Measurements from ENCODE around the gene OR2F1.

The OR2F1 gene

DNA sequence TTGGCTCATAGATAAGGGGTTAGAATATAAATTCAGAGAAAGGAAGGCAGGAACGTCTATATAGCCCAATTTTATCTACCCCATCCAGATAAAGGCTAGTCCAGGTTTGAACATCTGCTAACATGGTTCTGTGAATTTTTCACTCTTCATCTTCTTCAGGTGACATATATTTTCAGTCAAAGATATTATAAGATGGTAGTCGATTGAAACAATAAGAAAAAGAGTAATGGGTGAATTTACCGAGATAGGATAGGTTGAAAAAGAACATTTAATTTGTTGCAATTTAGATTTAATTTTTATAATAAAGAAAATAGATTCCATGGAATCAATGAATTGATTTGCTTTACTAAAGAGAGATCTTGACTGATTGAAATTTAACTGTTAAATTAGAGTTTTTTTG, at the start of gene OR2F1:
OR2F1 (plus strand) TSS at position 301 of the 400 bp plus-strand sequence. CDS start 5,127 bp downstream, outside the sequence.
- Histone ChIP-seq H3K9me3 (ENCODE audit: control insufficient read depth, insufficient read depth, low read length) (no peaks in the 10 kb centered on the region; the same call in 1 of the 2 replicates), H3K36me3 (ENCODE audit: insufficient read depth, low read length) (no peaks in the 10 kb centered on the region), H3K9ac (ENCODE audit: low read depth, low read length) (no peak within 1 kb of the TSS), H3K4me1 (ENCODE audit: insufficient read depth, low read length) (no peaks in the 10 kb centered on the region)

GRCh38 chr7:143905509-143905908, 49.1 kb upstream of the OR2F1 start:
- no peaks in the 10 kb centered on the region for H3K36me3 ChIP-seq (ENCODE audit: insufficient read depth, low read length)
- peaks cover 20% of the 10 kb centered on the region for H3K4me1 ChIP-seq (ENCODE audit: insufficient read depth, low read length)
- H3K9ac ChIP-seq (ENCODE audit: low read depth, low read length), result no peak overlapping the region
- H3K9me3 ChIP-seq (ENCODE audit: control insufficient read depth, insufficient read depth, low read length), result no peaks in the 10 kb centered on the region

DNA sequence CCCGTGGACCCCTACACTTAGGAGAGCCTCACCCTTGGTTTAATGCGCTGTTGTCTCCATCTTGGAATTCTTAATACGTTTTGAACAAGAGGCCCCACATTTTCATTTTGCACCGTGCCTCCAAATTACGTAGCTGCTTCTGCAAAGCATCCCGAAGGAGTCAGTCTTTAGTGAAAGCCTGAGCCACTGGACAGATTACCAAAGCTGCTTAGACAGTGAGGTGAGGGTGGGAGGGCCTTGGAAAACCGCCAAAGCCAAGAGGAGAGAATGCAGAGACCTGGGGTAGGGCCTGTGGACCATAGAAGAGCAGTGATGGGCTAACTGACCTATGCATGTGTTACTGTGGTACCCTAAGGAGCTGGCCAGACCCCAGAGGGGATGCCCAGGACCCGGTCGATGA, 48.5 kb upstream of the OR2F1 start:
- Histone ChIP-seq H3K36me3 (ENCODE audit: insufficient read depth, low read length) (no peaks in the 10 kb centered on the region), H3K9me3 (ENCODE audit: control insufficient read depth, insufficient read depth, low read length) (no peaks in the 10 kb centered on the region), H3K9ac (ENCODE audit: low read depth, low read length) (no peak overlapping the region), H3K4me1 (ENCODE audit: insufficient read depth, low read length) (peaks cover 18% of the 10 kb centered on the region)

- Histone ChIP-seq H3K4me1 (ENCODE audit: insufficient read depth, low read length) (peaks cover 18% of the 10 kb centered on the region), H3K9me3 (ENCODE audit: control insufficient read depth, insufficient read depth, low read length) (no peaks in the 10 kb centered on the region), H3K36me3 (ENCODE audit: insufficient read depth, low read length) (no peaks in the 10 kb centered on the region), H3K9ac (ENCODE audit: low read depth, low read length) (no peak overlapping the region)
These were observed 47.7 kb upstream of the OR2F1 start for GRCh38 chr7:143906895-143907294.

- Histone ChIP-seq H3K9me3 (ENCODE audit: control insufficient read depth, insufficient read depth, low read length) (no peaks in the 10 kb centered on the region), H3K4me1 (ENCODE audit: insufficient read depth, low read length) (peaks cover 18% of the 10 kb centered on the region), H3K9ac (ENCODE audit: low read depth, low read length) (no peak overlapping the region), H3K36me3 (ENCODE audit: insufficient read depth, low read length) (no peaks in the 10 kb centered on the region)
These were observed 46.5 kb upstream of the OR2F1 start for GRCh38 chr7:143908120-143908519.

- Histone ChIP-seq H3K4me1 (ENCODE audit: insufficient read depth, low read length) (peaks cover 18% of the 10 kb centered on the region), H3K9me3 (ENCODE audit: control insufficient read depth, insufficient read depth, low read length) (no peaks in the 10 kb centered on the region), H3K9ac (ENCODE audit: low read depth, low read length) (no peak overlapping the region), H3K36me3 (ENCODE audit: insufficient read depth, low read length) (no peaks in the 10 kb centered on the region)
These were observed 44.8 kb upstream of the OR2F1 start for GRCh38 chr7:143909863-143910262.

DNA sequence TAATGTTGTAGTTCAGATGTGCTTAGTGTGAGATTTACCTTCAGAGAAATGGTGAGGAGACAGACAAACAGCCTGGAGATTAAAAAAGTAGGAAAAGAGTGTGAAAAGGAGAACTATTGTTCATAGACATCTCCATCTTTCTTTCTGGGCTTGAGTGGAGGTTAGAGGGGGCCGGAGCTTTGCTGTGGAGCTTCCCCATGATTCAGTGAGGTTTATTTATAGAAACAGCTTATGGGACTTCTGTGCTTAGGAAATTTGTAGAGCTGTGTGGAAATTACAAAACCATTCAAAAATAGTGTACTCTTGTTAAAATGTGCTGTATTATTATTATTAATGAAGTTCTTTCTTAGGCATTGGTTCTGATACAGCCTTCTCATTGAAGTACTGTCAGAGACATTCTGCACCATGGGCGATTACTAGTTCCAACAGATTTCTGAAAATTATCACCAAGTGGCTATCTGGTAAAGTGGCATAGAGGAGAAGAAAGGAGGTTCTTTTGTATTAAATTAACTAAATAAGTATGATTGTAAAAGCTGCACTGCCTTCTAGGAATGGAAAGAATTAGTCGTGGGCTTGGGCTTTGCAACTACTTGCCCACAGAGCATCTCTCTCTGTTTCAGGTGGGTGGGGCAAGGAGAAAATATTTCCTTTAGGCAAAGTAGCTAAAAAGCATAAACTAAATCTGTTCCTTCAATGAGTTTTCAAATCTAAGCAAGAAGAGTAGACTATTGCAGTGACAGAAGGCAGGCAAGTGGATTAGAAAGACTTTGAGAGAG, 44.0 kb upstream of the OR2F1 start:
- Histone ChIP-seq H3K36me3 (ENCODE audit: insufficient read depth, low read length) (no peaks in the 10 kb centered on the region), H3K4me1 (ENCODE audit: insufficient read depth, low read length) (peaks cover 13% of the 10 kb centered on the region), H3K9ac (ENCODE audit: low read depth, low read length) (no peak overlapping the region), H3K9me3 (ENCODE audit: control insufficient read depth, insufficient read depth, low read length) (no peaks in the 10 kb centered on the region)

DNA sequence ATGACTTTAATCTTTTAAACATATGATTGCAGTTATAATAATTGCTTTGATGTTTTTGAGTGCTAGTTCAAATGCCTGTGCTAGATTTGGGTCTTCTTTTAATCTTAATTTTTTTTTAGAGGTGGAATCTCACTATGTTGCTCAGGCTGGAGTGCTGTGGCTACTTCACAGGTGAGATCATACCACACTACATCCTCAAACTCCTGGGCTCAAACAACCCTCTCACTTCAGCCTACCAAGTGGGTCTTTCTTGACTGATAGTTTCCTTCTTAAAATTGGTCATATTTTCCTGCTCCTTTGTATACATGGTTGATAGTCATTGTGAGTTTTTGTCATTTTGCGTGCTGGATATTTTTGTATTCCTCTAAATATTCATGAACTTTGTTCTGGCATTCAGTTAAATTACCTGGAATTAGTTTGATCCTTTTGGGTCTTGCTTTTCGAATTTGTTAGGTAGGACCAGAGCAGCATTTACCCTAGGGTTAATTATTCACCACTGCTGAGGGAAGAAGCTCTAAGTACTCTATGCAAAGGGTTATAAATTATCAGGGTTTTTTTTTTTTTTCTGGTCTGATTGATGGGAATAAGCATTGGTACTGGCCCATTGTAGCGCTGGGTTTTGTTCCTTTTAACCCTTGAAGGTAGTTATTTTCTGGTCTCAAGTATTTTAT, 40.6 kb upstream of the OR2F1 start:
- H3K9me3 ChIP-seq (ENCODE audit: control insufficient read depth, insufficient read depth, low read length), result no peaks in the 10 kb centered on the region
- no peak overlapping the region for H3K9ac ChIP-seq (ENCODE audit: low read depth, low read length)
- H3K4me1 ChIP-seq (ENCODE audit: insufficient read depth, low read length), result no peaks in the 10 kb centered on the region
- H3K36me3 ChIP-seq (ENCODE audit: insufficient read depth, low read length), result no peaks in the 10 kb centered on the region

- no peaks in the 10 kb centered on the region for H3K36me3 ChIP-seq (ENCODE audit: insufficient read depth, low read length)
- no peaks in the 10 kb centered on the region for H3K9me3 ChIP-seq (ENCODE audit: control insufficient read depth, insufficient read depth, low read length)
- no peaks in the 10 kb centered on the region for H3K4me1 ChIP-seq (ENCODE audit: insufficient read depth, low read length)
- no peak overlapping the region for H3K9ac ChIP-seq (ENCODE audit: low read depth, low read length)
These were observed 39.5 kb upstream of the OR2F1 start for GRCh38 chr7:143914938-143915652.

GRCh38 chr7:143924851-143925250, 29.8 kb upstream of the OR2F1 start:
- Histone ChIP-seq H3K36me3 (ENCODE audit: insufficient read depth, low read length) (no peaks in the 10 kb centered on the region), H3K9ac (ENCODE audit: low read depth, low read length) (no peak overlapping the region), H3K4me1 (ENCODE audit: insufficient read depth, low read length) (no peaks in the 10 kb centered on the region), H3K9me3 (ENCODE audit: control insufficient read depth, insufficient read depth, low read length) (no peaks in the 10 kb centered on the region)

- no peaks in the 10 kb centered on the region for H3K36me3 ChIP-seq (ENCODE audit: insufficient read depth, low read length)
- no peaks in the 10 kb centered on the region for H3K9me3 ChIP-seq (ENCODE audit: control insufficient read depth, insufficient read depth, low read length)
- no peak overlapping the region for H3K9ac ChIP-seq (ENCODE audit: low read depth, low read length)
- H3K4me1 ChIP-seq (ENCODE audit: insufficient read depth, low read length), result no peaks in the 10 kb centered on the region
These were observed 25.3 kb upstream of the OR2F1 start for GRCh38 chr7:143929224-143929920.

DNA sequence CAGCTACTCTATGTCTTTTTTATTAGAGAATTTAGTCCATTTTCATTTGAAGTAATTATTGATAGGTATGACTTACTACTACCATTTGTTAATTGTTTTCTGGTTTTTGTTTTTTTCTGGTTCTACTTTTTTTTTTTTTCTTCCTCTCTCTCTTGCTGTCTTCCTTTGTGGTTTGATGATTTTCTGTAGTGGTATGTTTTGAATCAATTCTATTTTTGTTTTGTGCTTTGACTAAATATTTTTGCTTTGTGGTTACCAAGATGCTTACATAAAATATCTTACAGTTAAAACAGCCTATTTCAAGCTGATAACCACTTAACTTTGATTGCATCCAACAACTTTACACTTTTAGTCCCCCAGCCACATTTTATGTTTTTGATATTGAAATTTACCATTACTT, 22.9 kb upstream of the OR2F1 start:
- H3K9me3 ChIP-seq (ENCODE audit: control insufficient read depth, insufficient read depth, low read length), result no peaks in the 10 kb centered on the region
- no peaks in the 10 kb centered on the region for H3K36me3 ChIP-seq (ENCODE audit: insufficient read depth, low read length)
- no peaks in the 10 kb centered on the region for H3K4me1 ChIP-seq (ENCODE audit: insufficient read depth, low read length)
- H3K9ac ChIP-seq (ENCODE audit: low read depth, low read length), result no peak overlapping the region

GRCh38 chr7:143934526-143935325, 19.9 kb upstream of the OR2F1 start, which contains the start of gene OR2F2:
OR2F2 (plus strand) TSS chr7:143935233; CDS start chr7:143935233, 0 bp downstream.
- Histone ChIP-seq H3K9ac (ENCODE audit: low read depth, low read length) (no peak within 1 kb of the TSS), H3K4me1 (ENCODE audit: insufficient read depth, low read length) (no peaks in the 10 kb centered on the region), H3K9me3 (ENCODE audit: control insufficient read depth, insufficient read depth, low read length) (no peaks in the 10 kb centered on the region), H3K36me3 (ENCODE audit: insufficient read depth, low read length) (no peaks in the 10 kb centered on the region)
